Activated naive CD4-positive, alpha-beta T cell treated with anti-CD3 and anti-CD28 coated beads, Interleukin-2, amount 10 ng/mL, durations not matched to agents 7 days and 5 days (primary cell): ENCODE results near the gene UCP2.
"Not testable (repeated sequence)": the region's sequence is repeated elsewhere in the genome, so short reads cannot be mapped to it uniquely, and the experiment has no call there.

Source experiments
- CTCF ChIA-PET: fragments of 350-600 bp; sonication (Branson Sonifier 250); formaldehyde crosslinking; loops from one replicate; lab custom pipeline; 2021; ENCODE audit warnings: antibody characterized with exemption; lab: Charles Lee
- DNase-seq: peaks from one replicate; pipeline ENCODE4 v3.0.0-alpha.2; 2020
- H3K27ac Mint-ChIP-seq: one replicate; pipeline ENCODE4 v1.8.0; 2021; ENCODE audit warnings: mild to moderate bottlenecking, moderate library complexity, mixed read lengths
- H3K27me3 Mint-ChIP-seq: one replicate; pipeline ENCODE4 v1.8.0; 2021; ENCODE audit warnings: mild to moderate bottlenecking, mixed read lengths
- H3K36me3 Mint-ChIP-seq: one replicate; pipeline ENCODE4 v1.8.0; 2021; ENCODE audit warnings: mixed read lengths
- H3K4me1 Mint-ChIP-seq: one replicate; pipeline ENCODE4 v1.8.0; 2021; ENCODE audit warnings: mixed read lengths
- H3K4me3 Mint-ChIP-seq: one replicate; pipeline ENCODE4 v1.8.0; 2021; ENCODE audit warnings: mild to moderate bottlenecking, moderate library complexity, mixed read lengths
- H3K9me3 Mint-ChIP-seq: one replicate; pipeline ENCODE4 v1.8.0; 2021; ENCODE audit warnings: mixed read lengths

The UCP2 gene

GRCh38 chr11:73942010-73942409 lies 40.6 kb downstream of the UCP2 start:
- Mint-ChIP-seq H3K27me3 (no peaks in the 10 kb centered on the region), H3K9me3 (no peaks in the 10 kb centered on the region), H3K4me1 (no peaks in the 10 kb centered on the region), H3K36me3 (no peaks in the 10 kb centered on the region), H3K4me3 (no peak overlapping the region), H3K27ac (no peak overlapping the region)
- CTCF ChIA-PET, result interaction anchor here (0.6 to 1.5 kb wide), 2 partner anchors 11 to 106 kb away, joined by 3 read pairs; no protein-coding TSS in a partner anchor
- no peak for DNase-seq

DNA sequence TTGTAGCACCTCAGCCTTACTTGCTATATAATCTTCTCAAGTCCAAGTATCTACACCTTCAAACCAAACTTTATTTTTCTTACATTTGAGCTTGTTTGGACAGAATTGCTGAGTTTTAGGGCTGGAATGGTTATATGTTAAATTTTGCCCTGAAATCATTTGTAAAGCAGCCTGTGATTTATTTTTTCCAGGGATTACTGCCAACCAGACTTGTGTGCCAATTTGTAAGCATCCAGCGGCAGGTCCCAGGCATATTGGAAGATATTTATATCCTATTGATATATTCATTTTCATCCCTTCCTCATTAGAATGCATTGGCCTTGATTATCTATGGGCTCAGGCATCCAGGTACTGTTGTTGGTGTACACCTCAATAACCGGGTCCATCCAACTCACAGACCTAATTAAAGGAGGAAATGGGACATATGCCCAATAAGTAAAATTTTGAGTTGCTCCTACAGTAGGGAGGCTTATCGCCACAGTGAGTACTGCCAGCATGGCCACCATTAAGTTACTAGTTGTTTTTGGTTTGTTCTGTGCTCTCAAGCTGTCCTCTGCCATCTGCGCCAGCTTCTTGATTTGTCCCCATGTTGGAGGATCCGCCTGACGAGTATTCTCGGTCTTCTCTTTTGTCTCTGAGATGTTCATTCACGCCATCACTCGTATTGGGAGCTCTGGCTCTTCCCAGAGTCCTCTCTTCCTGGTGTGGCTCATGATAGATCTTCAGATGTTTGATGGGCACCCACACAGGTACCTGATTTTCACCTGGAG lies 41.7 kb downstream of the UCP2 start:
- Mint-ChIP-seq H3K4me1 (no peaks in the 10 kb centered on the region), H3K4me3 (no peak overlapping the region), H3K27me3 (no peaks in the 10 kb centered on the region), H3K36me3 (no peaks in the 10 kb centered on the region), H3K9me3 (no peaks in the 10 kb centered on the region), H3K27ac (no peak overlapping the region)
- no peak for DNase-seq
- CTCF ChIA-PET, result interaction anchor here (1.5 kb wide), 1 partner anchor 10 kb away, joined by 3 read pairs; no protein-coding TSS in a partner anchor

DNA sequence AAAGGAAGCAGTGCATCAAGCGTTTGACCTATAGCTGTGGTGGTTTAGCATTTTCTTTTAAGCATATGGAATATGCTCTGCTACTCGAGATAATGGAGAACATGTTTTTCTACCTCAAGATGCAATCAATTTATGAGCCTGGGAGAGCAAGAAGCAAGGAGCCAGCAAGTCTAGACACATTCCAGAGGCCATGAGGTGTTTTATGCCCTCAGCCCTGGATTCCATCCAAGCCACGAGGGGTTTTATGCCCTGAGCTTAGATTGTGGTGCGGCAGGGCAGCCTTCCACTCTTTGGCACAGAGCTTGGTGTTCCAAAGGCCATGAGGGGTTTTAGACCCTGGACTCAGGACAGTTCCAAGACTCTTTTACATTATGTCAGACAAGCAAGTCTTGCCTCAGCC lies 43.5 kb downstream of the UCP2 start:
- H3K4me1 Mint-ChIP-seq, result no peaks in the 10 kb centered on the region
- H3K27ac Mint-ChIP-seq, result no peak overlapping the region
- no peak overlapping the region for H3K4me3 Mint-ChIP-seq
- peaks cover 3% of the 10 kb centered on the region for H3K36me3 Mint-ChIP-seq
- no peaks in the 10 kb centered on the region for H3K9me3 Mint-ChIP-seq
- CTCF ChIA-PET, result no interaction called here
- no peak for DNase-seq
- H3K27me3 Mint-ChIP-seq, result no peaks in the 10 kb centered on the region

DNA sequence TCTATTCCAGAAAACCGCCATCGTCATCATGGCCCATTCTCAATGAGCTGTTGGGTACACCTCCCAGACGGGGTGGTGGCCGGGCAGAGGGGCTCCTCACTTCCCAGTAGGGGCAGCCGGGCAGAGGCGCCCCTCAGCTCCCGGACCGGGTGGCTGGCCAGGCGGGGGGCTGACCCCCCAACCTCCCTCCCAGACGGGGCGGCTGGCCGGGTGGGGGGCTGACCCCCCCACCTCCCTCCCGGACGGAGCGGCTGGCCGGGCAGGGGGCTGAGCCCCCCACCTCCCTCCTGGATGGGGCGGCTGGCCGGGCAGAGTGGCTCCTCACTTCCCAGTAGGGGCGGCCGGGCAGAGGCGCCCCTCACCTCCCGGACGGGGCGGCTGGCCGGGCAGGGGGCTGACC lies 46.6 kb downstream of the UCP2 start:
- H3K4me3 Mint-ChIP-seq, H3K27ac Mint-ChIP-seq, H3K4me1 Mint-ChIP-seq, DNase-seq, CTCF ChIA-PET, H3K9me3 Mint-ChIP-seq, H3K36me3 Mint-ChIP-seq, H3K27me3 Mint-ChIP-seq: not testable (repeated sequence)

DNA sequence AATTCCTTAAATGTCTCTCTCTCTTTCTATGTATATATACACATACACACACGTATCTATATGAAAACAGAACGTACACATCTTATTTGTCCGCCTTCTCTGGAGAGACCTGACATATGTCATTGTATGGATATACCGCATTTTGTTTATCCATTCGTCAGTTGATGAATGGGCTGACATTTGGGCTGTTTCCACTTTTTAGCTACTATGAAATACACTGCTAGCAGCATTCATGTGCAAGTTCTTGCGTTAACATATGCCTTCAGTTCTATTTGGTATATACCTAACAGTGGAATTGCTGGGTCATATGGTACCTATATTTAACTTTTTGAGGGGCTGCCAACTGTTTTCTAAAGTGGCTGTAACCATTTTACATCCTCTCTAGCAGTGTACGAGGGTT lies 49.9 kb downstream of the UCP2 start:
- Mint-ChIP-seq H3K4me1 (no peaks in the 10 kb centered on the region), H3K9me3 (no peaks in the 10 kb centered on the region), H3K27me3 (no peaks in the 10 kb centered on the region), H3K27ac (no peak overlapping the region), H3K36me3 (peaks cover 14% of the 10 kb centered on the region), H3K4me3 (no peak overlapping the region)
- DNase-seq, result no peak
- CTCF ChIA-PET, result no interaction called here

- no peaks in the 10 kb centered on the region for H3K4me1 Mint-ChIP-seq
- DNase-seq, result no peak
- CTCF ChIA-PET, result interaction anchor here (0.8 to 1.5 kb wide), 10 partner anchors 10 to 583 kb away, joined by 3 to 13 read pairs (median 4); no protein-coding TSS in a partner anchor
- no peaks in the 10 kb centered on the region for H3K9me3 Mint-ChIP-seq
- H3K27me3 Mint-ChIP-seq, result no peaks in the 10 kb centered on the region
- no peak overlapping the region for H3K27ac Mint-ChIP-seq
- H3K36me3 Mint-ChIP-seq, result peaks cover 22% of the 10 kb centered on the region
- no peak overlapping the region for H3K4me3 Mint-ChIP-seq
Measured at GRCh38 chr11:73931951-73932350, 50.7 kb downstream of the UCP2 start.

DNA sequence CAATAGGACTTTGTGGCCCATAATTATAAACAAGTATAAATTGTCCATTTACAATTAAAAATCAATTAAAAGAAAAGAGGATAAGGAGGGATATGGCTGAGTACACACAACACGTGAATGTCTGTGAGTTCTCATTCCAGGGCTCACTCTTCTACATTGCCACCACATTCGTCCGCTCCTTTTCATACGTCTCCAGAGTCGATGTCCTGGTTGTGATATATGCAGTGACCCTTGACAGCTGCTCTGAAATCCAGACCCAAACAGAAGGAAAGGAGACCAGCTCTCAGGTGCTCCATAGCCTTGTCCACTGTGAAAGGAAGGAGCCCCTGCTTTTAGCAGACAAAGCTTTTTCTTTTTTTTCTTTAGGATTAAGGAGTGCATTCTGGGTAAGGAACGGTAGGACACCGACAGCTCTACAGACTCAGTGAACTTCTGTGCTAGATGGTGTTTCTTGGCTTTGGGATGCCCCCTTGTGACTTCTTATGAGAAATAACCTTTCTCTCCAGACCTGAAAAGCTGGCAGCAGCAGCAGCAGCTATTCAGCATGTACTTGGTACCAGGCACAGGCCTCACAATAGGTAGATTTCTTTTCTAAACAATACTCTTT lies 51.5 kb downstream of the UCP2 start:
- H3K4me3 Mint-ChIP-seq, result no peak overlapping the region
- H3K9me3 Mint-ChIP-seq, result no peaks in the 10 kb centered on the region
- no peaks in the 10 kb centered on the region for H3K4me1 Mint-ChIP-seq
- H3K27me3 Mint-ChIP-seq, result no peaks in the 10 kb centered on the region
- no peak overlapping the region for H3K27ac Mint-ChIP-seq
- CTCF ChIA-PET, result interaction anchor here (0.8 to 1.5 kb wide), 11 partner anchors 11 to 583 kb away, joined by 3 to 13 read pairs (median 4); no protein-coding TSS in a partner anchor
- H3K36me3 Mint-ChIP-seq, result peaks cover 24% of the 10 kb centered on the region
- peak; percentile 47 for DNase-seq

DNA sequence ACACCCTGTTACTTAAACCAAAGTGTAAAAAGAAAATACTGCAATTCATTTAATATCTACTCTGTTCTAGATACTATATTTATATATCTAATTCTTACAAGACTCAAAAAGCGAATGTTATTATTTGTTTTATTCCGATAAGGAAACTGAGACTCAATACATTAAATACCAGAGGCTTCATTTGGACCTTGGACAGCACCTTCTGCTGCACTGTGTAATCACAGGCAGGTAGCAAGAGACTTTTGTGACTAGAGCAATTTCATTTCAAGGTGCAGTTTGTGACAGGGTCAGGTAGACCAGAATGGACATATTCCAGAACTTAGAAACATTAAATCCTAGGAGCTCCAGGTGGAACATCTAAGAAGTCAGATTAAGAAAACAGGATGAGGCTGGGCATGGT lies 53.3 kb downstream of the UCP2 start:
- CTCF ChIA-PET, result no interaction called here
- Mint-ChIP-seq H3K4me3 (no peak overlapping the region), H3K9me3 (no peaks in the 10 kb centered on the region), H3K27me3 (no peaks in the 10 kb centered on the region), H3K4me1 (no peaks in the 10 kb centered on the region), H3K27ac (no peak overlapping the region), H3K36me3 (peaks cover 21% of the 10 kb centered on the region)
- DNase-seq, result no peak
